Fibroblast of villous mesenchyme (primary cell): ENCODE measurements around the gene USB1. TPM values are rescaled to one million over a fixed set of nuclear protein-coding genes. Genes with fewer than 3 reads are reported as not detected.

Source experiments
- DNase-seq: peaks from one replicate; pipeline ENCODE4 v3.0.0-alpha.2; 2010; ENCODE audit warnings: low read depth
- H3K4me3 ChIP-seq: 2 replicates; pipeline ENCODE4 v1.5.1; 2011; ENCODE audit warnings: low read depth, mild to moderate bottlenecking, low read length
- total RNA-seq: library from RNA; depleted of rRNA; stranded (reverse); fragments of >200 nt; gene quantifications from 2 replicates; pipeline ENCODE4 v1.2.3, GENCODE V29; 2012
- TF ChIP-seq, protein P1 (sequence below): IDR thresholded peaks from 2 replicates; pipeline ENCODE4 v1.5.1; 2012; ENCODE audit warnings: low read depth, mild to moderate bottlenecking, low read length; ENCODE audit not compliant: insufficient read depth

The USB1 gene
- total RNA-seq, 1 donor: 32.4 TPM

- no peak for DNase-seq
- H3K4me3 ChIP-seq: no peak overlapping the region
- TF ChIP-seq, protein P1, sequence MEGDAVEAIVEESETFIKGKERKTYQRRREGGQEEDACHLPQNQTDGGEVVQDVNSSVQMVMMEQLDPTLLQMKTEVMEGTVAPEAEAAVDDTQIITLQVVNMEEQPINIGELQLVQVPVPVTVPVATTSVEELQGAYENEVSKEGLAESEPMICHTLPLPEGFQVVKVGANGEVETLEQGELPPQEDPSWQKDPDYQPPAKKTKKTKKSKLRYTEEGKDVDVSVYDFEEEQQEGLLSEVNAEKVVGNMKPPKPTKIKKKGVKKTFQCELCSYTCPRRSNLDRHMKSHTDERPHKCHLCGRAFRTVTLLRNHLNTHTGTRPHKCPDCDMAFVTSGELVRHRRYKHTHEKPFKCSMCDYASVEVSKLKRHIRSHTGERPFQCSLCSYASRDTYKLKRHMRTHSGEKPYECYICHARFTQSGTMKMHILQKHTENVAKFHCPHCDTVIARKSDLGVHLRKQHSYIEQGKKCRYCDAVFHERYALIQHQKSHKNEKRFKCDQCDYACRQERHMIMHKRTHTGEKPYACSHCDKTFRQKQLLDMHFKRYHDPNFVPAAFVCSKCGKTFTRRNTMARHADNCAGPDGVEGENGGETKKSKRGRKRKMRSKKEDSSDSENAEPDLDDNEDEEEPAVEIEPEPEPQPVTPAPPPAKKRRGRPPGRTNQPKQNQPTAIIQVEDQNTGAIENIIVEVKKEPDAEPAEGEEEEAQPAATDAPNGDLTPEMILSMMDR: no peak
Measured at GRCh38 chr16:57969451-57970123, 31.6 kb upstream of the USB1 start.

DNA sequence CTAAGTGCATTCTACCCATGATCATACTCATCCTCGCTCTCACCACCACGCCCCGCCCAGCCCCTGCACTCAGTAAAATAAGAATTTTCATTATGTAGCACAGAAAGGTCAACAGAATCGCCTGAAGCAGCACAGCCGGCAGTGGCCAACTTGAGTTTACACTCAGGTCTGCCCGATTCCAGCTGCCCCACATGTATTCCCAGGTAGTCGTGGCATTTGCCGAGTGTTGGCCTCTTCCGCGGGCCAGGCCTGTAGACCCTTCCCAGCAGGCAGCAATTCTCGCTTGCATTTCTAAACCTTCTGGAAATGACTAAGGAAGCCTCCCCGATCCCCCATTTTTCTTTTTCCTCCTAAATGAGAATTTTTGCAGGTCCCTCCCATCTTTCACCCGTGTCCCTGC lies 30.9 kb upstream of the USB1 start:
- no peak overlapping the region for H3K4me3 ChIP-seq
- no peak for DNase-seq
- TF ChIP-seq, protein P1: no peak

DNA sequence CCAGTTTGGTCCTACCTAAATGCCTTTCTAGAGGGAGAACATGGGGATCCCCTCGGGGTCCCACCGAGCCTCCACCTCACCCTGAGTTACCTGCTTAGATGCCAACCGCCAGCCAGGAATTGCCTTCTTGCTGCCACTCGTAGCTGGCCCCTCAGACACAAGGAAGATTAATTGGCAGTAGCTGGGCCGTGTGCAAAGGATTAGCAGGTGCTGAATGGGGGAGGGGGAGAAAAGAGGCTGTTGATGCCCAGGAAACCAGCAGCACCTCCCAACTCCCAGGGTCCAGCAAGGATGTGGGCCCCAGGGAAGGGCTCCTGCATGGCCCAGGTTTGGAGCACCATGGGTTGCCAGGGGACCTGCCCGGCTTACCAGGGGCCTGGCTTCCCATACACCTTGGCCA lies 30.2 kb upstream of the USB1 start, which contains the start of gene CNGB1:
TSS of gene CNGB1 (minus strand) at position 159 of the 400 bp plus-strand sequence. CDS start 3,842 bp downstream, outside the sequence.
- H3K4me3 ChIP-seq: no peak within 1 kb of the TSS
- TF ChIP-seq, protein P1: no peak
- no peak for DNase-seq

GRCh38 chr16:57971848-57972247 lies 29.4 kb upstream of the USB1 start:
- TF ChIP-seq, protein P1: no peak
- no peak for DNase-seq
- H3K4me3 ChIP-seq: no peak overlapping the region

GRCh38 chr16:57972306-57972705 lies 28.9 kb upstream of the USB1 start:
- no peak for DNase-seq
- H3K4me3 ChIP-seq: no peak overlapping the region
- TF ChIP-seq, protein P1: no peak

DNA sequence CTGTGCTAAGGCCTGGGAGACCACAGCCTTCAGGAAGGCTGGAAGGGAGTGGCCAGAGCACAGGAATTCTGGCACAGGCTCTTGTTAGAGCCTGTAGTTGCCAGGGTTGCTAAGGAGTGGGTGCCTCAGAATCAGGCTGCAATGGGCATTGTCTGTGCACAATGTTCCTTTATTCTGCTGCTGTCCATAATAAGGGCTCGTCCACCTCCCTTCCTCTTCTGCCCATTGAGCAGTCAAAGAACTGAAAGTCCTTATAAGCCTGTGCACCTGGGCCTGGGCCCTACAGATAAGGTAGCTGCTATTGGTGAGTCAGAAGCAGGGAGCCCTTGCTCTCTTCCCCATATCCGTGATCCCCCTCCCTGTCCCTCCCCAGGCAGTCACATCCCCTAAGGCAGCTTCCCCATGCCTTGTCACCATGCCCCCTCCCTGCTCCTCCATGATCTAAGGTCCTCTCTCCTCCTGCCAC lies 24.8 kb upstream of the USB1 start:
- H3K4me3 ChIP-seq: no peak overlapping the region
- TF ChIP-seq, protein P1: no peak
- DNase-seq: no peak
